Vagina (tissue), 2 donors: ENCODE data around the gene TIAL1.

Experiments used
- CTCF ChIP-seq, 3 experiments: fragments of 450-650 bp in 2 of 3; fragments of 200-600 bp in 1 of 3; sonication (generic) in 1 of 3; IDR thresholded peaks; one replicate each; pipeline ENCODE4 v1.5.1; 2017 to 2019; ENCODE audit warnings: antibody characterized with exemption in 3 of 3, mild to moderate bottlenecking in 2 of 3, moderate library complexity in 2 of 3
- POLR2A ChIP-seq, 2 donors: fragments of 450-650 bp; IDR thresholded peaks; one replicate each; pipeline ENCODE4 v1.6.1; 2017; ENCODE audit warnings: antibody characterized with exemption in 2 of 2, mild to moderate bottlenecking in 2 of 2, moderate library complexity in 2 of 2

- no peak for TF ChIP-seq CTCF (IDR thresholded peaks at IDR 0.05)
- no peak for TF ChIP-seq POLR2A (IDR thresholded peaks at IDR 0.05)
Measured at GRCh38 chr10:119644994-119645393, 48.2 kb upstream of the TIAL1 start.
